GM19324 (cell line): ENCODE results near the gene KRT10.

Source experiments
- ATAC-seq: cut with Tn5 transposase; IDR thresholded peaks from one replicate; pipeline ENCODE4 v1.9.1; 2021; ENCODE audit warnings: mild to moderate bottlenecking, moderate library complexity; ENCODE audit not compliant: unreplicated experiment, low FRiP score

KRT10 gene

DNA sequence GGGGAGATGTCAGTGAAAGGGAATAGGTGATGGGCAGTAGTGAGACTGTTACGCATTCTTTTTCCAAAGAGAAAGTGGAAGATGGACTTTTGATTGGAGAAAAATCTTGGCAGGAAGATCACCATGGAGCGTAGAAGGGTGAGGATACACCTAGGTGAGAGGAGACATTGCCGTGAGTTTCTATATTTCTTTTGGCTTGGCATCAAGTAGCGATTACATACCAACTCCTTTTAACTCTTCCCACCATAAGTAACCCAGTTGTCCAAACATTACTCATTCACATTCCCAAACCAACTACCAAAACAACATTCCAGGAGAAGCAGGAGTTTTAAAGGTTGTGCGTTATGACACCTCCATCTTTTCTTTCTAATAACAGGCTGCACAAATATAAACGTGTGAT is 11.9 kb downstream of the KRT10 start:
- no peak for ATAC-seq

GRCh38 chr17:40809721-40810421 is 12.5 kb downstream of the KRT10 start:
- ATAC-seq: no peak

DNA sequence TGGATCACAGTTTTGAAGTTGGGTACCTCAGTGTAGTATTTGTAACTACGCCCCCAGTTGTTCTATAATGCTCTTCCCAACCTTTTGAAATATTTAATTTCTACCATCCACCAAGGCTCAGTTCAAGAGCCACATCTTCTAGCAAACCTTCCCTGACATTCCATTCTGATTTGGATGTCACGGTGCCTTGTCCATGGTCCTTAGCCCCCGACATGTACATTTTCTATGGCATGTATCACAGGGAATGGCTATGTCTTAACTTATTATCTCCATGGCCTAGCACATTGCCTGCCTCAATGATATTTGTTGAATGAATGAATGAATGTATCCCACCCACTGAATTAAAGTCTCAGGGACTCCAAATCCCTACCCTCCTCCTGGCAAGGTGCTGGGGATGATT is 16.3 kb downstream of the KRT10 start:
- ATAC-seq: no peak

DNA sequence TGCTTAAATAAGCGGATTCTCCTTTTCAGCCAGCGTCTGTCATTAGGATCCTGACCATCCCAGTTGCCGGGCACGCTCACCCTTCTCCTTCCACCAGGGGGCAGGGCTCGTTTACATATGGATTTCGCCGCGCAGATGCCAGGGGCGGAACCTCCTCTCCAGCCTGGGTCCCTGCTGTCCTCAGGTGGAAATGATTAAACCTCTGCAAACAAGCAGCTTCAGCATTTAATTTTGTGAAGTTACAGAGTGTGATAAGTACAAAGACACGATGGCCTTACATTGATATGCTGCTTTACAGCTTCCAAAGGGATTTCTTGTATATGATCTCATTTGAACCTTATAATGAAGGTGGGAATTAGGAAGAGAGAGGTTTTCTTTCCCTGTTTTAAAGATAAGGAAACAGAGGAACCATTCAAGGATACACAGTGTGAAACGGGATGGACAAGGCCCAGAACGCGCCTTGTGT is 18.8 kb downstream of the KRT10 start:
- ATAC-seq: no peak

GRCh38 chr17:40801157-40801556 is 21.3 kb downstream of the KRT10 start:
- no peak for ATAC-seq

DNA sequence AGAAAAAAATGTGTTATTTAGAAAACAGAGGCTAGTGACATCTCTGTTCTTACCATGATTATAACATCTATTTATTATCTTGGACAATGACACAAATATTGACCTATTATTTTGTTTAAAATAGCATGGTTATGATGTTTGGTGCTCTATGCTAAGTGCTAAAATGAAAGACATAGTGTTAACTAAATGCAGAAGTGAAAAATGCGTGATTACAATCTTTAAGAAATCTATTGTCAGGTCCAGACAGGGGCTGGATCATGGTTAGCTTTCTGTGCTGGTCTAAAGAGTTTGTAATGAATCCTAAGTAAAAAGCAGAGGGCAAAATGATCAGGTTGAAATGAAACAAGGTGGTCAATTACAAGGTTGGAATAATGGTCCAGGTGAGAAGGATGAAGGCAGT is 22.0 kb downstream of the KRT10 start:
- ATAC-seq: no peak

DNA sequence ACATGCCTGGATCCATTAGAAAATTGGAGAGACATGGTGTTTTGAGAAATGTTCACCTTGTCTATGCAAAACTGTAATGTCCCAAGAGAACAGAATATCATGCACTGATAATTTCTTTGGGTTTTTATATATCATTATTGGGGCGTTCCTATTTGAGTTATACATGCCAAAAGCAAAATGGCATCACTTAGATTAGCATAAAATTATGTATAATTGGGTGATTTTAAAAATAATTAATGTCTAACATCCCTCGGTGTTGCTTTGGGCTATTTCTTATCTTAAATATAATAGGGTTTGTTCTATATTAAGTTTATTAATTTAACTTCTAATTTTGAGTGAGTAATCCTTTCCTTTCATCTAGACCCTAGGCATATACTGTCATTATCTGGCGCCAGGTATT is 22.6 kb downstream of the KRT10 start, which contains the start of gene KRT28:
KRT28 (minus strand) TSS at position 101 of the 400 bp plus-strand sequence; CDS start at position 35, 66 bp downstream.
- no peak for ATAC-seq

- no peak for ATAC-seq
These were observed 25.6 kb downstream of the KRT10 start for GRCh38 chr17:40796846-40797245.

- no peak for ATAC-seq
These were observed 27.3 kb downstream of the KRT10 start for GRCh38 chr17:40795019-40795667.

- no peak for ATAC-seq
These were observed 27.9 kb downstream of the KRT10 start for GRCh38 chr17:40794466-40794865.

DNA sequence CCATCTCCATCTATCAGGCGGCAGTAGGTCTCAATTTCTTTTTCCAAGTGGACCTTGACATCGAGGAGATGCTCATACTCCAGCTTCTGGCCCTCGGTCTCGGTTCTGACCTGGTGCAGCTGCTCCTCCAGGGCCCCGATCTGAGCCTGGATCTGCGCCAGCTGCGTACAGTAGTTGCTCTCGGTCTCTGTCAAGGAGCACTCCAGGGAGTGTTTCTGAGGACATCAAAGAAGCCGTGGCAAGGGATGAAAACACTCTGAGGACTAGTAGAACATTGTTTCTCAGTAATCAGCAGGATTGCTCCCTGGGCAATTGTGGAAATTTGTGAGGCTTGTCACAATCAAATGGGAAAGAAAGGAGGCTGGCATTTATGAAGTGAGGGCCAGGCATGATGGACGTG is 28.6 kb downstream of the KRT10 start:
- ATAC-seq: no peak

DNA sequence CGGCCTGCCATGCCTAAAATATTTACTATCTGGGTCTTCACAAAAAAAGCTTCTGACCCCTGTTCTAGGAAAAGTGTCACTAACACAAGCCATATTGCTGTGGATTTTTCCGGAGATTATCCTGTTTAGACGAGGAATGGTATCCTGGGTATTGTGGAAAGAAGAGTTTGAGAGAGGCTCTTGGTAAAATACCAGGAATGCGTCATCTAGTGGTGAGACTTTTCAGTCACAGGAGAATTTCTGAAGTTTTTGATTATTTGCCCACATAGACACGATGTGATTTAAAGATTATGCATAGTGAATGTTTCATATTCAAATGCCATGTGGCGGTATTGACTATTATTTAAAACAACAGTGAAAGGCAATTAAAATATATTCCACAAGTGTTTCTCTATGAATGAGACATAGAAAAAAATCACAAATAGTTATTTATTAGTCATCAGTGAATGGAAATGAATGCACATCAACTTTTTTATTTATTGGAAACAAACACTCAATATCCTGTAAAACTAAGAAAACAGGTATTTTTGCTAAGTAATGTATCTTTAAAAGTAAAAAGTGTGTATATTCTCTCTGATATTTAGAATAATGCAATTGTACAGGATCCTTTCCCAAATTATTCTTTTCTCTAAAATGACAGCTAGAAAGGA is 30.5 kb downstream of the KRT10 start:
- no peak for ATAC-seq

DNA sequence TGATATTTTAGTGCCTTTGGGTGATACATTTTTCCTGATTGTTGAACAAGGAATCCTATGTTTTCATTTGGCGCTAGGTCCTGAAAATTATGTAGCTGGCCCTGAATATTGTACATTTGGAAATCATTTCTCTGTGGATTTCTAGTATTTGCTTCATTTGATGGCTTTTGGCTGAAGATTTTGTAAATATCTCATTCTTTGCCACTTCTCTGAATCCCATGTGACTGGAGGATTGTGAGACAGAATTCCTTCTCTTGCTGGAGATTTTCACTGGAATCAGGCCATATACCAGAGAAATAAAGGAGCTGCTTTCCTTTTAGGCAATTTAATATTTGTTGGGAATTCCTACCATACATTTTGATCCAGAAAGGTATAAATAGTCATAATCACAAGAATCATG is 31.3 kb downstream of the KRT10 start:
- no peak for ATAC-seq

- no peak for ATAC-seq
These were observed 40.0 kb downstream of the KRT10 start, which contains the start of gene KRT27 for GRCh38 chr17:40782450-40782849. Gene KRT27, minus strand, starts transcription at chr17:40782550. Its CDS starts 57 bp downstream, at chr17:40782493.

GRCh38 chr17:40779181-40779909 is 43.1 kb downstream of the KRT10 start:
- no peak for ATAC-seq

- ATAC-seq: no peak
These were observed 44.0 kb downstream of the KRT10 start for GRCh38 chr17:40778461-40778860.

DNA sequence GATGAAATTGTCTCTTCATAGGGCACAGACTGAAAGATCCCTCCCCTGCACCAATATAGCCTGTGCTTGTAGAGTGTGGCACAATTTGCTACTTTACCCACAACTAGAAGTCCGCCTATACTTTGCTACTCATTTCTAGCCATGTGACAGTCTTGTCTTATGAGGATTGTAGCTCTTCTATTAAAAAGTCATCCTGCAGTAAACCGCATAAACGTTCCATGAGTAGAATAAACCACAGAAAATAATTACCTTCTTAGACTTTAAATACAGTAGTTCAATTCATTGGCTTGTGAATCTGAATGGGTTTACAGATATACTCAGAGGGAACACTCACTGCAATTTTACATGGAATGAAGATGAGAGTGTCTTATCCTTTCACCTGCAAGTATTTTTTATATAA is 44.4 kb downstream of the KRT10 start:
- no peak for ATAC-seq

DNA sequence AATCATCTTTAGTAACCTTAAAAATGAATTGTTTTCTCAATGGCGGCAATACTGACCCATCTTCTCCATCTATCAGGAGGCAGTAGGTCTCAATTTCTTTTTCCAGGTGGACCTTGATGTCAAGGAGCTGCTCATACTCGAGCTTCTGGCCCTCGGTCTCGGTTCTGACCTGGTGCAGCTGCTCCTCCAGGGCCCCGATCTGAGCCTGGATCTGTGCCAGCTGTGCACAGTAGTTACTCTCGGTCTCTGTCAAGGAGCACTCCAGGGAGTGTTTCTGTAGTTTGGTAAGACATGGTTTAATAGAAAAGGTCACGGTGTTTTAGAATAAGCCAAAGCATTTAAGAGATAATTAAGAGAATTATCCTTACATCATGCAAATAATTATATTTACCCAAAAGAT is 45.0 kb downstream of the KRT10 start:
- ATAC-seq: no peak

GRCh38 chr17:40775945-40776344 is 46.5 kb downstream of the KRT10 start:
- no peak for ATAC-seq

DNA sequence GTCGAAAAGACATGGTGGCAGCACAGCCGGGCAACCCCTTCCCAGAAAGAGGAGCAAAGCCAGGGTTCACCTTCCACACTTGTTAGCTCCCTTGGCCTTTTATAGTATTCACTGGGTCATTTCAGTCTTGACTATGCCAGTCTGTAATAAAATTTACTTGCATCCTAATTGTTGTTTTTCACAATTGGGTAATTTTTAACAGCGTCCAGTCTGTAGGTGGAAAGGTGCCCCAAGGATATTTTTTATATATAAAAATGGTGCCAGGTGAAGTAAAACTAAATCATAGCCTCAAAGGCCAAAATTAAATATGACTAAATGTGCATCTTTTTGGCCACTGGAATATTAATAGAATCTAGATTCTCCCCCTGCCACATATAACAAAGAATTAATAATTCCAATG is 50.3 kb downstream of the KRT10 start, which contains the start of gene KRT26:
KRT26 (minus strand) TSS at position 101 of the 400 bp plus-strand sequence; CDS start at position 13, 88 bp downstream.
- ATAC-seq: no peak
